H1 (cell line): ENCODE measurements around the gene ANAPC10. TPM values are rescaled to one million over a fixed set of nuclear protein-coding genes. Genes with fewer than 3 reads are reported as not detected.

ENCODE experiments used
- CTCF ChIA-PET: fragments of 300-600 bp; sonication (Branson Sonifier 250); formaldehyde crosslinking; loops from one replicate; lab custom pipeline; 2021; ENCODE audit not compliant: partially characterized antibody; lab: Charles Lee
- POLR2A ChIA-PET: fragments of 300-600 bp; sonication (Branson Sonifier 250); formaldehyde crosslinking; loops from one replicate; lab custom pipeline; 2021; ENCODE audit warnings: inconsistent platforms; ENCODE audit not compliant: partially characterized antibody; lab: Charles Lee
- DNase-seq, 2 experiments: peaks; one replicate each; pipeline versions ENCODE4 v3.0.0 to v3.0.0-alpha.2; 2010 to 2022; ENCODE audit warnings: low spot score in 2 of 2, low read depth in 1 of 2, mixed read lengths in 1 of 2
- FAIRE-seq: peaks from 2 replicates; lab custom pipeline; 2011; peaks lifted over from hg19 to GRCh38; lab: Jason Lieb, UNC
- H2AFZ ChIP-seq: 2 replicates; pipeline ENCODE4 v1.8.1; 2012; ENCODE audit warnings: low read length, inconsistent platforms
- H2AK5ac ChIP-seq: 2 replicates; pipeline ENCODE4 v1.6.1; 2013; ENCODE audit warnings: low read depth, low read length
- H2BK120ac ChIP-seq: replicated peaks from 2 replicates; pipeline ENCODE3; 2013; ENCODE audit warnings: low read depth, low read length, inconsistent platforms
- H2BK12ac ChIP-seq: 2 replicates; pipeline ENCODE4 v1.6.1; 2013; ENCODE audit warnings: low read depth, low read length
- H2BK15ac ChIP-seq: 2 replicates; pipeline ENCODE4 v1.6.1; 2013; ENCODE audit warnings: low read length
- H2BK20ac ChIP-seq: 2 replicates; pipeline ENCODE4 v1.6.1; 2013; ENCODE audit warnings: low read length
- H2BK5ac ChIP-seq: 2 replicates; pipeline ENCODE4 v1.6.1; 2013; ENCODE audit warnings: low read depth, low read length
- H3K14ac ChIP-seq: 2 replicates; pipeline ENCODE4 v1.6.1; 2013; ENCODE audit warnings: inconsistent platforms; ENCODE audit not compliant: insufficient read length
- H3K18ac ChIP-seq: 2 replicates; pipeline ENCODE4 v1.6.1; 2013; ENCODE audit warnings: low read length; ENCODE audit errors: extremely low read depth
- H3K23ac ChIP-seq: 2 replicates; pipeline ENCODE4 v1.6.1; 2013; ENCODE audit warnings: inconsistent platforms; ENCODE audit not compliant: insufficient read length
- H3K23me2 ChIP-seq: 2 replicates; pipeline ENCODE4 v1.6.1; 2013; ENCODE audit warnings: low read depth, low read length
- H3K27ac ChIP-seq: 2 replicates; pipeline ENCODE4 v1.6.1; 2011; ENCODE audit warnings: low read depth, low read length, inconsistent platforms
- H3K27me3 ChIP-seq, 4 experiments: replicated peaks in 1 of 4; 1 replicate in 1 of 4; 2 replicates in 3 of 4; pipeline versions ENCODE4 v1.6.1 to v1.8.1; 2011 to 2013; ENCODE audit warnings: low read length in 3 of 4, mild to moderate bottlenecking in 3 of 4, inconsistent platforms in 2 of 4, mixed read lengths in 2 of 4, moderate library complexity in 1 of 4; ENCODE audit not compliant: control insufficient read depth in 3 of 4, insufficient read depth in 3 of 4; ENCODE audit errors: extremely low read depth in 1 of 4
- H3K36me3 ChIP-seq, 4 experiments: 2 replicates each; pipeline versions ENCODE4 v1.6.1 to v1.8.1; 2011 to 2013; ENCODE audit warnings: mild to moderate bottlenecking in 4 of 4, low read length in 3 of 4, moderate library complexity in 2 of 4, control low read depth in 1 of 4, inconsistent platforms in 1 of 4; ENCODE audit not compliant: insufficient read depth in 4 of 4, control insufficient read depth in 2 of 4
- H3K4ac ChIP-seq: replicated peaks from 2 replicates; pipeline ENCODE3; 2013; ENCODE audit warnings: low read length, low read depth, mixed read lengths, inconsistent platforms; ENCODE audit not compliant: insufficient read length
- H3K4me1 ChIP-seq, 4 experiments: replicated peaks in 1 of 4; 1 replicate in 1 of 4; 2 replicates in 3 of 4; pipeline versions ENCODE4 v1.6.1 to v1.8.1; 2011 to 2013; ENCODE audit warnings: low read length in 3 of 4, inconsistent platforms in 2 of 4, mixed read lengths in 1 of 4; ENCODE audit not compliant: insufficient read depth in 4 of 4, control insufficient read depth in 3 of 4
- H3K4me2 ChIP-seq, 2 experiments: 2 replicates each; pipeline versions ENCODE4 v1.6.1 to v1.8.1; 2011 to 2013; ENCODE audit warnings: low read depth in 2 of 2, low read length in 2 of 2, control low read depth in 1 of 2, inconsistent platforms in 1 of 2, mild to moderate bottlenecking in 1 of 2; ENCODE audit not compliant: insufficient read depth in 1 of 2
- H3K4me3 ChIP-seq, 4 experiments: fragments of 200-600, 300-600 bp in 1 of 4; sonication (generic), shearing (Covaris generic), sonication (Bioruptor Twin) in 1 of 4; 2 replicates each; pipeline versions ENCODE4 v1.5.1 to v1.8.1; 2011 to 2016; ENCODE audit warnings: low read length in 4 of 4, low read depth in 3 of 4, control low read depth in 2 of 4, inconsistent platforms in 2 of 4, mild to moderate bottlenecking in 2 of 4, mixed read lengths in 1 of 4, moderate library complexity in 1 of 4; ENCODE audit not compliant: insufficient read depth in 2 of 4; ENCODE audit errors: extremely low read depth in 1 of 4
- H3K56ac ChIP-seq: replicated peaks from 2 replicates; pipeline ENCODE3; 2013; ENCODE audit warnings: low read depth, mild to moderate bottlenecking, mixed read lengths, low read length, inconsistent platforms; ENCODE audit not compliant: insufficient read length
- H3K79me1 ChIP-seq: 2 replicates; pipeline ENCODE4 v1.6.1; 2013; ENCODE audit warnings: low read depth, low read length, control low read depth
- H3K79me2 ChIP-seq, 2 experiments: 2 replicates each; pipeline versions ENCODE4 v1.6.1 to v1.8.1; 2012 to 2013; ENCODE audit warnings: low read length in 2 of 2, mild to moderate bottlenecking in 2 of 2, inconsistent platforms in 1 of 2; ENCODE audit not compliant: insufficient read depth in 2 of 2, control insufficient read depth in 1 of 2
- H3K9ac ChIP-seq, 4 experiments: replicated peaks in 1 of 4; 1 replicate in 1 of 4; 2 replicates in 3 of 4; pipeline versions ENCODE4 v1.6.1 to v1.8.1; 2011 to 2013; ENCODE audit warnings: low read depth in 3 of 4, low read length in 3 of 4, control low read depth in 2 of 4, mild to moderate bottlenecking in 2 of 4, moderate library complexity in 2 of 4, inconsistent platforms in 1 of 4; ENCODE audit errors: extremely low read depth in 1 of 4
- H3K9me3 ChIP-seq, 2 experiments: 2 replicates each; pipeline versions ENCODE4 v1.6.1 to v1.8.1; 2012 to 2013; ENCODE audit warnings: mild to moderate bottlenecking in 2 of 2, moderate library complexity in 2 of 2, control low read depth in 1 of 2, inconsistent platforms in 1 of 2, low read depth in 1 of 2, low read length in 1 of 2, mixed read lengths in 1 of 2; ENCODE audit not compliant: insufficient read depth in 2 of 2
- H4K20me1 ChIP-seq, 2 experiments: replicated peaks in 1 of 2; 2 replicates each; pipeline versions ENCODE3 to v1.8.1; 2011 to 2013; ENCODE audit warnings: inconsistent platforms in 2 of 2, low read length in 2 of 2, mild to moderate bottlenecking in 1 of 2; ENCODE audit not compliant: insufficient read depth in 2 of 2, control insufficient read depth in 1 of 2
- H4K5ac ChIP-seq: 2 replicates; pipeline ENCODE4 v1.6.1; 2013; ENCODE audit warnings: low read length, low read depth, mixed read lengths, inconsistent platforms; ENCODE audit not compliant: insufficient read length
- H4K8ac ChIP-seq: 2 replicates; pipeline ENCODE4 v1.8.0; 2013; ENCODE audit warnings: mild to moderate bottlenecking, moderate library complexity, low read length, inconsistent platforms; ENCODE audit not compliant: insufficient read depth; ENCODE audit errors: extremely low read depth
- H4K91ac ChIP-seq: replicated peaks from 2 replicates; pipeline ENCODE3; 2013; ENCODE audit warnings: low read length, mixed read lengths, inconsistent platforms; ENCODE audit not compliant: insufficient read length
- CTCF ChIP-seq, 3 experiments: IDR thresholded peaks; 1 replicate in 2 of 3; 2 replicates in 1 of 3; pipeline versions ENCODE4 v1.5.1 to v1.6.1; 2011; ENCODE audit warnings: low read length in 3 of 3, mild to moderate bottlenecking in 3 of 3, inconsistent platforms in 2 of 3, low read depth in 1 of 3, moderate library complexity in 1 of 3; ENCODE audit not compliant: insufficient read depth in 1 of 3; ENCODE audit errors: control extremely low read depth in 1 of 3
- EGR1 ChIP-seq: IDR thresholded peaks from 2 replicates; pipeline ENCODE4 v1.6.1; 2011; ENCODE audit warnings: low read depth, low read length, borderline replicate concordance
- KDM4A ChIP-seq: IDR thresholded peaks from one replicate; pipeline ENCODE4 v1.7.1; 2012; ENCODE audit warnings: low read depth, mild to moderate bottlenecking, moderate library complexity, low read length, inconsistent platforms; ENCODE audit not compliant: severe bottlenecking
- PHF8 ChIP-seq: fragments of 200-600 bp; sonication (generic); conservative IDR thresholded peaks from 2 replicates; pipeline ENCODE4 v1.7.1; 2012; ENCODE audit warnings: low read depth, mild to moderate bottlenecking, inconsistent platforms, low read length, moderate library complexity
- RAD21 ChIP-seq, 2 experiments: IDR thresholded peaks in 1 of 2; conservative IDR thresholded peaks in 1 of 2; 2 replicates each; pipeline ENCODE4 v1.6.1; 2011; ENCODE audit warnings: low read depth in 2 of 2, low read length in 2 of 2, improper control_type of control experiment in 1 of 2, inconsistent platforms in 1 of 2, mild to moderate bottlenecking in 1 of 2, moderate library complexity in 1 of 2
- SP2 ChIP-seq: IDR thresholded peaks from 2 replicates; pipeline ENCODE4 v1.6.1; 2012; ENCODE audit warnings: mild to moderate bottlenecking, low read length, inconsistent platforms
- SUZ12 ChIP-seq: fragments of 200-600 bp; sonication (generic); IDR thresholded peaks from 2 replicates; pipeline ENCODE4 v1.6.1; 2012; ENCODE audit warnings: mild to moderate bottlenecking, inconsistent platforms, low read length, moderate library complexity, mixed read lengths
- WGBS, 2 experiments: shearing (Covaris generic) in 1 of 2; methylation state at CpG; one replicate each; pipeline versions ENCODE4 v1.1.6 to v1.1.7; 2013 to 2015; ENCODE audit warnings: low lambda C conversion rate in 2 of 2, mixed read lengths in 2 of 2, inconsistent platforms in 1 of 2, low coverage in 1 of 2, missing lambda C conversion rate in 1 of 2; ENCODE audit not compliant: insufficient replicate concordance in 2 of 2, insufficient coverage in 1 of 2, insufficient read length in 1 of 2; ENCODE audit errors: extremely low coverage in 1 of 2, missing lambda C conversion rate in 1 of 2; 5-methylcytosine and 5-hydroxymethylcytosine counted together
- polyA plus RNA-seq, 7 experiments: library from polyadenylated mRNA; depleted of rRNA in 3 of 7; stranded (reverse) in 5 of 7; unstranded in 2 of 7; fragments of >200 nt in 5 of 7; fragments of 200-250 nt in 2 of 7; gene quantifications; 1 replicate in 5 of 7; 2 replicates in 1 of 7; 4 replicates in 1 of 7; pipeline versions ENCODE4 v1.2.1 to v1.2.3, GENCODE V29; 2011 to 2013; ENCODE audit warnings: missing spikeins in 2 of 7, mixed read lengths in 2 of 7
- total RNA-seq: library from RNA; stranded (reverse); fragmentation: NEBNext Ultra II Directional; extraction: Animal tissue kit (Norgen Biotek cat#: 25700); gene quantifications from 2 replicates; pipeline ENCODE4 v1.2.1, GENCODE V29; 2021

The ANAPC10 gene
- total and polyA plus RNA-seq, 2 of the 8 experiments (the other 6 are each of a cell fraction or from before 2014, with no cell fraction given) = 17.6 to 23.3 TPM

- Histone ChIP-seq H3K9ac (no peak overlapping the region), H2AFZ (no peak overlapping the region), H4K91ac (no peak overlapping the region), H2AK5ac (no peak overlapping the region), H3K56ac (no peak overlapping the region), H4K20me1 (no peaks in the 10 kb centered on the region), H3K23ac (no peak overlapping the region), H2BK120ac (no peak overlapping the region), H3K36me3 (no peaks in the 10 kb centered on the region), H3K27ac (no peak overlapping the region), H3K18ac (no peak overlapping the region), H2BK5ac (no peak overlapping the region), H3K4ac (no peak overlapping the region), H2BK12ac (no peak overlapping the region), H3K79me2 (no peaks in the 10 kb centered on the region), H3K9me3 (no peaks in the 10 kb centered on the region), H3K4me1 (no peaks in the 10 kb centered on the region), H3K4me3 (no peak overlapping the region), H2BK15ac (no peak overlapping the region), H3K79me1 (no peaks in the 10 kb centered on the region), H2BK20ac (no peak overlapping the region), H4K5ac (no peak overlapping the region), H3K27me3 (no peaks in the 10 kb centered on the region), H3K4me2 (no peak overlapping the region), H3K14ac (no peak overlapping the region), H4K8ac (no peak overlapping the region), H3K23me2 (no peaks in the 10 kb centered on the region)
- FAIRE-seq (no peak), DNase-seq (no peak)
- ChIA-PET CTCF (interaction anchor here (1.0 kb wide), 1 partner anchor 122 kb away, joined by 3 read pairs; no protein-coding TSS in a partner anchor), POLR2A (no interaction called here)
- 78% methylated on average over 4 of the region's 4 CpGs; no CpG with 5 or more reads in 1 of the 2 experiments for WGBS, 2 experiments
- no peak for TF ChIP-seq SUZ12
- TF ChIP-seq SP2 = no peak
- no peak for TF ChIP-seq PHF8
- TF ChIP-seq KDM4A = no peak
- peak; percentile 4 to 28; a peak in 1 of 4 replicates for TF ChIP-seq RAD21 (IDR thresholded peaks at IDR 0.05 in 1 of 2, conservative IDR thresholded peaks at IDR 0.05 in 1 of 2; ENCODE audit: low read depth in 2 of 2, low read length in 2 of 2)
- no peak for TF ChIP-seq EGR1
- peak in 2 of 3 experiments; percentile 3 to 25; a peak in 1 of 4 replicates for TF ChIP-seq CTCF (IDR thresholded peaks at IDR 0.05; ENCODE audit: control extremely low read depth in 1 of 3, insufficient read depth in 1 of 3, low read depth in 1 of 3, low read length in 3 of 3)
These were observed 135.7 kb downstream of the ANAPC10 start for GRCh38 chr4:144962300-144962699.
